ENCODE data around the gene PPFIA3. TPM values are rescaled to one million over a fixed set of nuclear protein-coding genes. Genes with fewer than 3 reads are reported as not detected.
"Not testable (repeated sequence)": the region's sequence is repeated elsewhere in the genome, so short reads cannot be mapped to it uniquely, and the experiment has no call there.

The PPFIA3 gene
- total and polyA plus RNA-seq, 2 of the 8 experiments (the other 6 are each of a cell fraction or from before 2014, with no cell fraction given) = 15.9 to 25.3 TPM

GRCh38 chr19:49123285-49123684 lies 3.9 kb downstream of the PPFIA3 start:
- DNase-seq (ENCODE audit: low read depth in 1 of 2, low spot score in 2 of 2); H3K4me3 ChIP-seq (ENCODE audit: extremely low read depth in 1 of 4, insufficient read depth in 2 of 4, low read depth in 3 of 4, low read length in 4 of 4); H4K20me1 ChIP-seq (replicated peaks in 1 of 2; ENCODE audit: control insufficient read depth in 1 of 2, insufficient read depth in 2 of 2, low read length in 2 of 2); H3K79me1 ChIP-seq (ENCODE audit: low read depth, low read length); H2BK120ac ChIP-seq (replicated peaks; ENCODE audit: low read depth, low read length); H2BK20ac ChIP-seq (ENCODE audit: low read length); H2AFZ ChIP-seq (ENCODE audit: low read length); H4K8ac ChIP-seq (ENCODE audit: extremely low read depth, insufficient read depth, low read length); H3K4me2 ChIP-seq (ENCODE audit: insufficient read depth in 1 of 2, low read depth in 2 of 2, low read length in 2 of 2); H3K79me2 ChIP-seq (ENCODE audit: control insufficient read depth in 1 of 2, insufficient read depth in 2 of 2, low read length in 2 of 2); H3K14ac ChIP-seq (ENCODE audit: insufficient read length); H3K18ac ChIP-seq (ENCODE audit: extremely low read depth, low read length); H4K91ac ChIP-seq (replicated peaks; ENCODE audit: insufficient read length, low read length); H3K23ac ChIP-seq (ENCODE audit: insufficient read length); H3K56ac ChIP-seq (replicated peaks; ENCODE audit: insufficient read length, low read depth, low read length); H3K27ac ChIP-seq (ENCODE audit: low read depth, low read length); H3K36me3 ChIP-seq (ENCODE audit: control insufficient read depth in 2 of 4, insufficient read depth in 4 of 4, low read length in 3 of 4); H2AK5ac ChIP-seq (ENCODE audit: low read depth, low read length); H2BK5ac ChIP-seq (ENCODE audit: low read depth, low read length); FAIRE-seq; H3K9ac ChIP-seq (replicated peaks in 1 of 4; ENCODE audit: extremely low read depth in 1 of 4, low read depth in 3 of 4, low read length in 3 of 4); H3K4me1 ChIP-seq (replicated peaks in 1 of 4; ENCODE audit: control insufficient read depth in 3 of 4, insufficient read depth in 4 of 4, low read length in 3 of 4); H3K4ac ChIP-seq (replicated peaks; ENCODE audit: insufficient read length, low read depth, low read length); H2BK12ac ChIP-seq (ENCODE audit: low read depth, low read length); H3K9me3 ChIP-seq (ENCODE audit: insufficient read depth in 2 of 2, low read depth in 1 of 2, low read length in 1 of 2); H2BK15ac ChIP-seq (ENCODE audit: low read length); H4K5ac ChIP-seq (ENCODE audit: insufficient read length, low read depth, low read length): not testable (repeated sequence)
- 86% methylated on average over 11 of the region's 11 CpGs; no CpG with 5 or more reads in 1 of the 2 experiments for WGBS, 2 experiments (ENCODE audit: extremely low coverage in 1 of 2, insufficient coverage in 1 of 2, insufficient read length in 1 of 2, insufficient replicate concordance in 2 of 2, low coverage in 1 of 2, low lambda C conversion rate in 2 of 2, missing lambda C conversion rate in 1 of 2)
- ChIA-PET CTCF (ENCODE audit: partially characterized antibody) (interaction anchor here (1.3 to 1.6 kb wide), 2 partner anchors 17 to 85 kb away, joined by 3 to 5 read pairs; no protein-coding TSS in a partner anchor), POLR2A (ENCODE audit: partially characterized antibody) (interaction anchor here (0.8 kb wide), 1 partner anchor 20 kb away, joined by 3 read pairs; no protein-coding TSS in a partner anchor)
- Histone ChIP-seq H3K27me3 (replicated peaks in 1 of 4; ENCODE audit: control insufficient read depth in 3 of 4, extremely low read depth in 1 of 4, insufficient read depth in 3 of 4, low read length in 3 of 4) (peaks cover 8 to 19% (median 17%) of the 10 kb centered on the region in 4 experiments), H3K23me2 (ENCODE audit: low read depth, low read length) (peaks cover 12% of the 10 kb centered on the region)

Data from H1 (cell line).